ENCODE results near the gene WWOX. TPM values are rescaled to one million over a fixed set of nuclear protein-coding genes. Genes with fewer than 3 reads are reported as not detected.

Gene WWOX
- polyA plus RNA-seq, 2 of the 4 experiments (the other 2 are of a cell fraction): 16.0 to 17.2 TPM

- Histone ChIP-seq H3K4me2 (no peak overlapping the region), H3K9me3 (no peaks in the 10 kb centered on the region), H3K4me3 (no peak overlapping the region), H3K4me1 (no peaks in the 10 kb centered on the region), H3K27ac (no peak overlapping the region)
- CTCF ChIA-PET: no interaction called here
- POLR2A ChIA-PET: no interaction called here
- FAIRE-seq: no peak
- ATAC-seq: no peak
- DNase-seq (ENCODE audit: low read depth in 1 of 2, low spot score in 1 of 2): no peak
- no peak for TF ChIP-seq NPAS2 (CRISPR knock-in tag; IDR thresholded peaks at IDR 0.05; ENCODE audit: borderline replicate concordance)
- TF ChIP-seq PHF8 (IDR thresholded peaks at IDR 0.05; ENCODE audit: borderline replicate concordance, low read depth): no peak
- no peak for TF ChIP-seq NR3C1 (IDR thresholded peaks at IDR 0.05)
- no peak for TF ChIP-seq SREBF2 (IDR thresholded peaks at IDR 0.05)
- no peak for TF ChIP-seq TP53 (CRISPR knock-in tag; IDR thresholded peaks at IDR 0.05)
- no peak for TF ChIP-seq HDAC2 (IDR thresholded peaks at IDR 0.05)
- 35% methylated on average over 8 of the region's 8 CpGs for WGBS (ENCODE audit: missing lambda C conversion rate)
Measured at GRCh38 chr16:78942625-78943245, 843.3 kb downstream of the WWOX start.

DNA sequence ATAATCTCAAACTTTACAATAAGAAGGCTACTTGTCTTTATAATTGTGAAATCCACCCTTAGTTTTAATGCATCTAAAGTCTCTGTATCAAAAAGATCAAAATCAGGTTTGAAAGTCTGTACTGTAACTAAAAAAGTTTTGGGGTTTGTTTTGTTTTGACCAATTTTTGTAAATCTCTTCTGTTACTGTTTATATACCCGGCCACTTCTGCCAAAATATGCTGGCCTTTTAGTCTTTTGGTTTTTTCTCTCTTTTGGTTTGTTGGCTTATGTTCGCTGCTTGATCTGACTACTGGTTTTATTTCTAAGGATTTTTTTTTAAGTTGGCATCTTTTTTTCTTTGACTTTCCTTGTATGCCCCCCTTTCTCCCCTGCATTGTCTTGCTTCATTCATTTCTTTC is 845.9 kb downstream of the WWOX start:
- CTCF ChIA-PET: no interaction called here
- no peaks in the 10 kb centered on the region for H3K4me1 ChIP-seq
- no peak for ATAC-seq
- no peaks in the 10 kb centered on the region for H3K9me3 ChIP-seq
- WGBS (ENCODE audit: missing lambda C conversion rate): 25% methylated on average over 2 of the region's 2 CpGs
- H3K27ac ChIP-seq: no peak overlapping the region
- POLR2A ChIA-PET: no interaction called here
- H3K4me2 ChIP-seq: no peak overlapping the region
- DNase-seq (ENCODE audit: low read depth in 1 of 2, low spot score in 1 of 2): no peak
- TF ChIP-seq, protein P1, sequence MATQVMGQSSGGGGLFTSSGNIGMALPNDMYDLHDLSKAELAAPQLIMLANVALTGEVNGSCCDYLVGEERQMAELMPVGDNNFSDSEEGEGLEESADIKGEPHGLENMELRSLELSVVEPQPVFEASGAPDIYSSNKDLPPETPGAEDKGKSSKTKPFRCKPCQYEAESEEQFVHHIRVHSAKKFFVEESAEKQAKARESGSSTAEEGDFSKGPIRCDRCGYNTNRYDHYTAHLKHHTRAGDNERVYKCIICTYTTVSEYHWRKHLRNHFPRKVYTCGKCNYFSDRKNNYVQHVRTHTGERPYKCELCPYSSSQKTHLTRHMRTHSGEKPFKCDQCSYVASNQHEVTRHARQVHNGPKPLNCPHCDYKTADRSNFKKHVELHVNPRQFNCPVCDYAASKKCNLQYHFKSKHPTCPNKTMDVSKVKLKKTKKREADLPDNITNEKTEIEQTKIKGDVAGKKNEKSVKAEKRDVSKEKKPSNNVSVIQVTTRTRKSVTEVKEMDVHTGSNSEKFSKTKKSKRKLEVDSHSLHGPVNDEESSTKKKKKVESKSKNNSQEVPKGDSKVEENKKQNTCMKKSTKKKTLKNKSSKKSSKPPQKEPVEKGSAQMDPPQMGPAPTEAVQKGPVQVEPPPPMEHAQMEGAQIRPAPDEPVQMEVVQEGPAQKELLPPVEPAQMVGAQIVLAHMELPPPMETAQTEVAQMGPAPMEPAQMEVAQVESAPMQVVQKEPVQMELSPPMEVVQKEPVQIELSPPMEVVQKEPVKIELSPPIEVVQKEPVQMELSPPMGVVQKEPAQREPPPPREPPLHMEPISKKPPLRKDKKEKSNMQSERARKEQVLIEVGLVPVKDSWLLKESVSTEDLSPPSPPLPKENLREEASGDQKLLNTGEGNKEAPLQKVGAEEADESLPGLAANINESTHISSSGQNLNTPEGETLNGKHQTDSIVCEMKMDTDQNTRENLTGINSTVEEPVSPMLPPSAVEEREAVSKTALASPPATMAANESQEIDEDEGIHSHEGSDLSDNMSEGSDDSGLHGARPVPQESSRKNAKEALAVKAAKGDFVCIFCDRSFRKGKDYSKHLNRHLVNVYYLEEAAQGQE (IDR thresholded peaks at IDR 0.05): no peak
- TF ChIP-seq CTCF (IDR thresholded peaks at IDR 0.05) (no peak), SMC3 (IDR thresholded peaks at IDR 0.05) (no peak), HDAC2 (IDR thresholded peaks at IDR 0.05) (no peak), FOXS1 (CRISPR knock-in tag; IDR thresholded peaks at IDR 0.05) (no peak), CHD2 (IDR thresholded peaks at IDR 0.05; ENCODE audit: low read length, partially characterized antibody) (no peak), NFE2L2 (conservative IDR thresholded peaks at IDR 0.05; ENCODE audit: low read length) (no peak), BHLHE40 (IDR thresholded peaks at IDR 0.05; ENCODE audit: low read depth, low read length) (no peak), FOSB (CRISPR knock-in tag; IDR thresholded peaks at IDR 0.05) (no peak), RAD21 (conservative IDR thresholded peaks at IDR 0.05 in 1 of 2, IDR thresholded peaks at IDR 0.05 in 1 of 2) (no peak), POLR2AphosphoS2 (conservative IDR thresholded peaks at IDR 0.05; ENCODE audit: low read length) (no peak), ATOH8 (CRISPR knock-in tag; IDR thresholded peaks at IDR 0.05; ENCODE audit: low read depth) (no peak), MAZ (IDR thresholded peaks at IDR 0.05; ENCODE audit: borderline replicate concordance, low read depth, low read length) (no peak), JUN (IDR thresholded peaks at IDR 0.05) (no peak)
- TF ChIP-seq, protein P2, sequence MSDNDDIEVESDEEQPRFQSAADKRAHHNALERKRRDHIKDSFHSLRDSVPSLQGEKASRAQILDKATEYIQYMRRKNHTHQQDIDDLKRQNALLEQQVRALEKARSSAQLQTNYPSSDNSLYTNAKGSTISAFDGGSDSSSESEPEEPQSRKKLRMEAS (IDR thresholded peaks at IDR 0.05): no peak
- TF ChIP-seq, protein P3, sequence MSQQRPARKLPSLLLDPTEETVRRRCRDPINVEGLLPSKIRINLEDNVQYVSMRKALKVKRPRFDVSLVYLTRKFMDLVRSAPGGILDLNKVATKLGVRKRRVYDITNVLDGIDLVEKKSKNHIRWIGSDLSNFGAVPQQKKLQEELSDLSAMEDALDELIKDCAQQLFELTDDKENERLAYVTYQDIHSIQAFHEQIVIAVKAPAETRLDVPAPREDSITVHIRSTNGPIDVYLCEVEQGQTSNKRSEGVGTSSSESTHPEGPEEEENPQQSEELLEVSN (IDR thresholded peaks at IDR 0.05; ENCODE audit: borderline replicate concordance, low read depth): no peak
- no peak overlapping the region for H3K4me3 ChIP-seq
- no peak for FAIRE-seq
